HepG2 (cell line): Measurements from ENCODE around the gene MRNIP. TPM values are rescaled to one million over a fixed set of nuclear protein-coding genes. Genes with fewer than 3 reads are reported as not detected.

Experiments
- ATAC-seq: fragments of 200-7000 bp; cut with Tn5 transposase; 3 replicates; pipeline ENCODE4 v1.9.1; 2020; ENCODE audit warnings: mild to moderate bottlenecking, moderate library complexity
- BruUV-seq: library from RNA; stranded (reverse); fragments of 400-500 nt; replicated peaks from 2 replicates; lab custom pipeline; 2021; lab: Mats Ljungman, UMichigan
- CTCF ChIA-PET: fragments of 300-600 bp; formaldehyde crosslinking; extraction: SDS; loops from one replicate; lab custom pipeline; 2021; ENCODE audit warnings: low total read pairs, inconsistent platforms, low intra/inter-chr PET ratio; lab: Yijun Ruan, JAX
- POLR2A ChIA-PET: fragments of 350-600 bp; sonication (Branson Sonifier 250); formaldehyde crosslinking; loops from one replicate; lab custom pipeline; 2020; ENCODE audit warnings: antibody characterized with exemption, inconsistent platforms; lab: Yijun Ruan, JAX
- DNase-seq: peaks from one replicate; pipeline ENCODE4 v3.0.0-alpha.2; 2015; ENCODE audit warnings: low spot score
- FAIRE-seq: peaks from 3 replicates; lab custom pipeline; 2011; peaks lifted over from hg19 to GRCh38; lab: Jason Lieb, UNC
- H2AFZ ChIP-seq: one replicate; pipeline ENCODE4 v1.6.1; 2011; ENCODE audit warnings: low read length, inconsistent platforms
- H3K27ac ChIP-seq: fragments of 300-600 bp; 3 replicates; pipeline ENCODE4 v1.8.0; 2011; ENCODE audit warnings: mixed run types, mild to moderate bottlenecking, mixed read lengths, low read length, inconsistent platforms; ENCODE audit not compliant: insufficient read depth; ENCODE audit errors: extremely low read length
- H3K27me3 ChIP-seq, 2 experiments: fragments of 200-600 bp in 1 of 2; 2 replicates in 1 of 2; 3 replicates in 1 of 2; pipeline versions ENCODE4 v1.6.0 to v1.8.0; 2011; ENCODE audit warnings: low read length in 2 of 2, mild to moderate bottlenecking in 2 of 2, moderate library complexity in 2 of 2, inconsistent platforms in 1 of 2; ENCODE audit not compliant: insufficient read depth in 2 of 2, control insufficient read depth in 1 of 2
- H3K36me3 ChIP-seq, 2 experiments: fragments of 200-600 bp in 1 of 2; replicated peaks in 1 of 2; 2 replicates in 1 of 2; 3 replicates in 1 of 2; pipeline versions ENCODE4 v1.5.1 to v1.8.0; 2011; ENCODE audit warnings: low read length in 2 of 2, inconsistent platforms in 1 of 2; ENCODE audit not compliant: insufficient read depth in 2 of 2, control insufficient read depth in 1 of 2
- H3K4me1 ChIP-seq: 2 replicates; pipeline ENCODE4 v1.5.1; 2012; ENCODE audit warnings: low read length, inconsistent platforms; ENCODE audit not compliant: insufficient read depth
- H3K4me2 ChIP-seq: 2 replicates; pipeline ENCODE4 v1.6.0; 2011; ENCODE audit warnings: low read depth, low read length, inconsistent platforms
- H3K4me3 ChIP-seq, 3 experiments: fragments of 200-600 bp in 1 of 3; sonication (generic), shearing (Covaris generic) in 1 of 3; replicated peaks in 1 of 3; 2 replicates each; pipeline ENCODE4 v1.5.1; 2011 to 2016; ENCODE audit warnings: low read length in 3 of 3, inconsistent platforms in 2 of 3, low read depth in 2 of 3, mild to moderate bottlenecking in 2 of 3, control low read depth in 1 of 3, mixed read lengths in 1 of 3; ENCODE audit not compliant: insufficient read depth in 1 of 3
- H3K79me2 ChIP-seq: one replicate; pipeline ENCODE4 v1.6.1; 2011; ENCODE audit warnings: low read length, inconsistent platforms; ENCODE audit not compliant: insufficient read depth
- H3K9ac ChIP-seq: 2 replicates; pipeline ENCODE4 v1.6.0; 2011; ENCODE audit warnings: mild to moderate bottlenecking, low read depth, low read length, inconsistent platforms; ENCODE audit not compliant: insufficient read depth
- H3K9me3 ChIP-seq: 2 replicates; pipeline ENCODE4 v1.5.1; 2012; ENCODE audit warnings: mild to moderate bottlenecking, low read length
- H4K20me1 ChIP-seq: 2 replicates; pipeline ENCODE4 v1.6.0; 2011; ENCODE audit warnings: inconsistent platforms, mild to moderate bottlenecking, low read length, moderate library complexity; ENCODE audit not compliant: insufficient read depth
- CAMTA2 ChIP-seq: sonication (generic); formaldehyde crosslinking; IDR thresholded peaks from 2 replicates; pipeline ENCODE4 v1.4.0; 2020; ENCODE audit warnings: mild to moderate bottlenecking, missing genetic modification reagents, borderline replicate concordance
- FOXO4 ChIP-seq: sonication (generic); formaldehyde crosslinking; conservative IDR thresholded peaks from 2 replicates; pipeline ENCODE4 v1.8.1; 2023; ENCODE audit warnings: missing genetic modification reagents
- GATA4 ChIP-seq: sonication (generic); IDR thresholded peaks from 2 replicates; pipeline ENCODE4 v1.6.1; 2016; ENCODE audit warnings: antibody characterized with exemption, low read depth, borderline replicate concordance
- GZF1 ChIP-seq: sonication (generic); formaldehyde crosslinking; IDR thresholded peaks from 2 replicates; pipeline ENCODE4 v1.5.1; 2020; ENCODE audit warnings: mild to moderate bottlenecking, missing genetic modification reagents
- HHEX ChIP-seq: IDR thresholded peaks from 2 replicates; pipeline ENCODE4 v1.6.1; 2016; ENCODE audit warnings: control low read depth
- HMGA1 ChIP-seq: sonication (generic); formaldehyde crosslinking; conservative IDR thresholded peaks from 2 replicates; pipeline ENCODE4 v1.4.0; 2020; ENCODE audit warnings: missing genetic modification reagents
- JUND ChIP-seq: sonication (generic); formaldehyde crosslinking; IDR thresholded peaks from 2 replicates; pipeline ENCODE4 v1.8.0; 2022; ENCODE audit warnings: mild to moderate bottlenecking, missing genetic modification reagents
- NCOA2 ChIP-seq: sonication (generic); formaldehyde crosslinking; IDR thresholded peaks from 2 replicates; pipeline ENCODE4 v1.8.0; 2022; ENCODE audit warnings: inconsistent platforms
- SOX6 ChIP-seq, 2 experiments: fragments of 450-650 bp in 1 of 2; sonication (generic) in 1 of 2; formaldehyde crosslinking in 1 of 2; IDR thresholded peaks; 2 replicates each; pipeline versions ENCODE4 v1.4.0 to v1.6.1; 2017 to 2020; ENCODE audit warnings: antibody characterized with exemption in 1 of 2, mild to moderate bottlenecking in 1 of 2, missing genetic modification reagents in 1 of 2
- STAG1 ChIP-seq: sonication (generic); formaldehyde crosslinking; IDR thresholded peaks from 2 replicates; pipeline ENCODE4 v1.4.0; 2020; ENCODE audit warnings: missing genetic modification reagents
- TBP ChIP-seq: sonication (generic); formaldehyde crosslinking; IDR thresholded peaks from 2 replicates; pipeline ENCODE4 v1.5.0; 2020; ENCODE audit warnings: missing genetic modification reagents
- ZBTB21 ChIP-seq: sonication (generic); formaldehyde crosslinking; IDR thresholded peaks from 2 replicates; pipeline ENCODE4 v1.4.0; 2020; ENCODE audit warnings: missing genetic modification reagents
- ZFP1 ChIP-seq: IDR thresholded peaks from 2 replicates; pipeline ENCODE4 v1.6.1; 2016
- ZNF264 ChIP-seq: sonication (generic); formaldehyde crosslinking; IDR thresholded peaks from 2 replicates; pipeline ENCODE4 v1.4.0; 2020; ENCODE audit warnings: missing genetic modification reagents
- ZNF317 ChIP-seq: sonication (generic); formaldehyde crosslinking; IDR thresholded peaks from 2 replicates; pipeline ENCODE4 v1.5.0; 2020; ENCODE audit warnings: mild to moderate bottlenecking, missing genetic modification reagents
- ZNF337 ChIP-seq: sonication (generic); formaldehyde crosslinking; IDR thresholded peaks from 2 replicates; pipeline ENCODE4 v1.5.1; 2020; ENCODE audit warnings: missing genetic modification reagents, low read depth, mild to moderate bottlenecking, borderline replicate concordance
- ZNF513 ChIP-seq: sonication (generic); formaldehyde crosslinking; conservative IDR thresholded peaks from 2 replicates; pipeline ENCODE4 v1.5.0; 2020; ENCODE audit warnings: missing genetic modification reagents
- ZNF674 ChIP-seq: sonication (generic); formaldehyde crosslinking; IDR thresholded peaks from 2 replicates; pipeline ENCODE4 v1.5.0; 2020; ENCODE audit warnings: low read depth, mild to moderate bottlenecking, missing genetic modification reagents
- ZNF792 ChIP-seq: IDR thresholded peaks from 2 replicates; pipeline ENCODE4 v1.6.1; 2016
- WGBS: methylation state at CpG from one replicate; pipeline ENCODE4 v1.1.6; 2017; ENCODE audit warnings: low lambda C conversion rate; 5-methylcytosine and 5-hydroxymethylcytosine counted together
- in situ Hi-C: cut with HindIII; loops from 2 replicates; pipeline ENCODE4 v1.10.0; 2017; ENCODE audit warnings: low pct_unique_long_range_greater_than_20kb; ENCODE audit not compliant: extremely low pct_ligation_motif_present
- intact Hi-C: fragments of 100-400 bp; cut with micrococcal nuclease; formaldehyde crosslinking; loops from one replicate; pipeline ENCODE4 v1.10.0; 2022; ENCODE audit not compliant: unreplicated experiment
- polyA plus RNA-seq, 8 experiments: library from polyadenylated mRNA; depleted of rRNA in 3 of 8; stranded (reverse) in 7 of 8; unstranded in 1 of 8; fragments of >200 nt; fragmentation: Illumina TruSeq in 4 of 8; extraction: Trizol in 4 of 8; gene quantifications; 2 replicates each; pipeline versions ENCODE4 v1.2.1 to v1.2.3, GENCODE V29; 2011 to 2016; ENCODE audit warnings: low read depth in 4 of 8, missing spikeins in 1 of 8, mixed read lengths in 1 of 8; ENCODE audit not compliant: insufficient read depth in 1 of 8
- total RNA-seq, 5 experiments: library from RNA; depleted of rRNA; stranded (reverse); fragments of >200 nt; fragmentation: Illumina TruSeq; extraction: Trizol; gene quantifications; 2 replicates each; pipeline ENCODE4 v1.2.3, GENCODE V29; 2016; ENCODE audit warnings: low read depth in 1 of 5
- TF ChIP-seq, protein P1 (sequence below): sonication (generic); formaldehyde crosslinking; IDR thresholded peaks from 2 replicates; pipeline ENCODE4 v1.5.0; 2020; ENCODE audit warnings: mild to moderate bottlenecking, missing genetic modification reagents

Gene MRNIP
- total and polyA plus RNA-seq, 2 of the 13 experiments (the other 11 are each of a cell fraction or from before 2014, with no cell fraction given): 15.5 to 34.1 TPM

DNA sequence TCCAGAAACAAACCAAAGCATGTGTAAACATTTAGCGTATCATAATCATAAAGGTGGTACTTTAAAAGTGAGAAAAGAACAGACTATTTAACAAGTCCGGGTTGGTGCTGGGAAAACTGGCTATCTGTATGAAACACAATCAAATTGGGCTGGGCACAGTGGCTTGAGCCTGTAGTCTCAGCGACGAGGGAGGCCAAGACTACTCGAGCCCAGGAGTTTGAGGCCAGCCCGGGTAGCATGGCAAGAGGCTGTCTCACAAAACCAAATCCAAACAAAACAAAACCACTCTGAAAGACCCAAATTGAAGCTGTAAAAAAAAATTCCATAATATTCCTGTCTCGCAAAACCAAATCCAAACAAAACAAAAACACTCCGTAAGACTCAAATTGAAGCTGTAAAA is 4.3 kb downstream of the MRNIP start (continued):
- TF ChIP-seq, protein P1, sequence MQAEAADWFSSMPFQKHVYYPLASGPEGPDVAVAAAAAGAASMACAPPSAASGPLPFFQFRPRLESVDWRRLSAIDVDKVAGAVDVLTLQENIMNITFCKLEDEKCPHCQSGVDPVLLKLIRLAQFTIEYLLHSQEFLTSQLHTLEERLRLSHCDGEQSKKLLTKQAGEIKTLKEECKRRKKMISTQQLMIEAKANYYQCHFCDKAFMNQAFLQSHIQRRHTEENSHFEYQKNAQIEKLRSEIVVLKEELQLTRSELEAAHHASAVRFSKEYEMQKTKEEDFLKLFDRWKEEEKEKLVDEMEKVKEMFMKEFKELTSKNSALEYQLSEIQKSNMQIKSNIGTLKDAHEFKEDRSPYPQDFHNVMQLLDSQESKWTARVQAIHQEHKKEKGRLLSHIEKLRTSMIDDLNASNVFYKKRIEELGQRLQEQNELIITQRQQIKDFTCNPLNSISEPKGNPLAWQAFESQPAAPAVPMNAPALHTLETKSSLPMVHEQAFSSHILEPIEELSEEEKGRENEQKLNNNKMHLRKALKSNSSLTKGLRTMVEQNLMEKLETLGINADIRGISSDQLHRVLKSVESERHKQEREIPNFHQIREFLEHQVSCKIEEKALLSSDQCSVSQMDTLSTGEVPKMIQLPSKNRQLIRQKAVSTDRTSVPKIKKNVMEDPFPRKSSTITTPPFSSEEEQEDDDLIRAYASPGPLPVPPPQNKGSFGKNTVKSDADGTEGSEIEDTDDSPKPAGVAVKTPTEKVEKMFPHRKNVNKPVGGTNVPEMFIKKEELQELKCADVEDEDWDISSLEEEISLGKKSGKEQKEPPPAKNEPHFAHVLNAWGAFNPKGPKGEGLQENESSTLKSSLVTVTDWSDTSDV (CRISPR knock-in tag): no peak

DNA sequence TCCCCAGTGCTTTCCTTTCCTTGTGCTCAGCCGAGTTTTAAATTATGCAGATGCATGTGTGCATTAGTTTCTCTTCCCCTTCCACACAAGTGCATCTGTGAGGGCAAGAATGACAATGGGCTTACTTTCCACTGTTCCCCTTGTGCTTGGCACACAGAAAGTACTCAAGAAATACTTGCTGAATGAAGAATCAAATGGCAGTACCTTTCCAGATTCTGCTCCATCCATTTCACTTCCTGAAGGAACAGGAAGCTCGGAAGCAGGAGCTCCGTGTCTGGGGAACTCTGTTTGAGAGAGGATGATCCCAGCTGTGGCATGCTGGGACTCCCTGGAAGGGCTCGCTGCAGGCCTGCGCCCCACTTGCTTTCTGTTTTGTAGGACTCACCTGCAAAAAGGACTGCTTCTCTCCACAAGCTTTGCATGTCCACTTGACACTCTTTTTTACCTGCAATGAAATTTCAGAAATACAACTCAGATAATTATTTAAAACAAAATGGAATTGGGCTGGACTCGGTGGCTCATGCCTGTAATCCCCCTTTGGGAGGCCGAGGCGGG is 5.5 kb downstream of the MRNIP start:
- Histone ChIP-seq H3K4me1 (peaks cover 33% of the 10 kb centered on the region), H3K9me3 (no peaks in the 10 kb centered on the region)

More for the DNA sequence above, 5.5 kb downstream of the MRNIP start:
- Histone ChIP-seq H2AFZ (no peak overlapping the region), H3K9ac (peak overlapping the region; percentile 28; the same call in 1 of the 2 replicates), H3K79me2 (peaks cover 23% of the 10 kb centered on the region)
- intact Hi-C loops: no loop called here
- TF ChIP-seq ZNF792 (CRISPR knock-in tag) (no peak), ZBTB21 (CRISPR knock-in tag) (no peak), STAG1 (CRISPR knock-in tag) (no peak), ZNF264 (CRISPR knock-in tag) (no peak), ZNF674 (CRISPR knock-in tag) (no peak), NCOA2 (no peak), ZNF317 (CRISPR knock-in tag) (no peak), ZNF337 (CRISPR knock-in tag) (no peak), GZF1 (no peak), ZNF513 (no peak), CAMTA2 (no peak), HHEX (CRISPR knock-in tag) (no peak), SOX6 (IDR thresholded peaks at IDR 0.05) (no peak), SOX6 (CRISPR knock-in tag; IDR thresholded peaks at IDR 0.05) (no peak), JUND (CRISPR knock-in tag) (no peak), FOXO4 (no peak), HMGA1 (CRISPR knock-in tag) (no peak), GATA4 (no peak), TBP (CRISPR knock-in tag) (no peak), ZFP1 (no peak)
- TF ChIP-seq, all 625 proteins: peak for 0
- Histone ChIP-seq H3K4me2 (peak overlapping the region; percentile 67), H3K27me3 (no peaks in the 10 kb centered on the region), H4K20me1 (no peaks in the 10 kb centered on the region), H3K27ac (peak overlapping the region; percentile 51), H3K36me3 (peaks cover 10 to 26% of the 10 kb centered on the region in 2 experiments), H3K4me3 (peak overlapping the region in 1 of 3 experiments; percentile 29; a peak in 2 of 6 replicates)
- 88% methylated on average over 8 of the region's 8 CpGs for WGBS
- FAIRE-seq: no peak
- ATAC-seq: peak; percentile 9; the same call in 2 of the 3 replicates
- ChIA-PET CTCF (interaction anchor here (0.6 kb wide), 1 partner anchor 11 kb away, joined by 3 read pairs; no protein-coding TSS in a partner anchor), POLR2A (interaction anchor here (1.8 to 3.2 kb wide), 3 partner anchors 13 to 33 kb away, joined by 4 to 16 read pairs (median 7); partner anchors contain the start of gene SQSTM1)
- no peak for DNase-seq
- BruUV-seq: no TSS peak
- in situ Hi-C loops: no loop called here
